ENCODE data around the gene HNRNPA1.
"Not testable (repeated sequence)": the region's sequence is repeated elsewhere in the genome, so short reads cannot be mapped to it uniquely, and the experiment has no call there.

Gene HNRNPA1

DNA sequence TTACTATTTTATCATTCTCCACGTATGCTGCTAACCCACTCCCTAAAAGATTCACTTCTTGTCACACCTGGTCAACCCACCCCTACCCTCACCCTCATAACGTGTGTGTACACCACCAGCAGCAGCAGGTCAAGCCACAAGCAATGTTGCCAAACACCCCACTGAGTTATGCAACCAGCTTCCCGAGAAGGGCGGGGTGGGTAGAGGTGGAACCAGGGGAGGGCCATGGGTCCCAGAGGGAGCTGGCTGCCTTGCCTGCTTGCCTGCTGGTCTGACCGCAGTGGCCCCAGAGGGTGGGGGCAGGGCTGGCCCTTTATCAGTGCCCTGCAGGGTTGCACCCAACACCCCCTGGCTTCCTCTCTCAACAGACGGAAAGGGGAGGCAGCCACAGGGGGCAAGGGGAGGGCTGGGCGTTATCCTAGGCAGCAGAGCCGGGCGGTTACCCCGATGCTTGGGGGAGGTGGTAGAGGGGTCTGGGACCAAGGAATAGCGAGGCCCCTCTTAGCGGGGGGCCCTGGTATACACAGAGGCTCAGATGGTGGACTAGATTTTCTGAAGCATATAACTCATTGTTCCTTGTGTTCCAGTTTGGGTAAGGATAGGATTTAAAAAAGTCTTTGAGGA, 23.8 kb downstream of the HNRNPA1 start:
- Histone ChIP-seq H3K36me3 (no peaks in the 10 kb centered on the region), H3K4me3 (ENCODE audit: low read depth in 1 of 2, low read length in 1 of 2) (peak overlapping the region; percentile 58), H3K4me1 (ENCODE audit: control insufficient read depth in 1 of 2, insufficient read depth in 1 of 2, low read depth in 1 of 2, low read length in 1 of 2) (peaks cover 85 to 89% of the 10 kb centered on the region in 2 experiments), H3K27ac (peak overlapping the region; percentile 93), H3K9me3 (no peaks in the 10 kb centered on the region), H3K27me3 (no peaks in the 10 kb centered on the region)
- TF ChIP-seq, protein P1, sequence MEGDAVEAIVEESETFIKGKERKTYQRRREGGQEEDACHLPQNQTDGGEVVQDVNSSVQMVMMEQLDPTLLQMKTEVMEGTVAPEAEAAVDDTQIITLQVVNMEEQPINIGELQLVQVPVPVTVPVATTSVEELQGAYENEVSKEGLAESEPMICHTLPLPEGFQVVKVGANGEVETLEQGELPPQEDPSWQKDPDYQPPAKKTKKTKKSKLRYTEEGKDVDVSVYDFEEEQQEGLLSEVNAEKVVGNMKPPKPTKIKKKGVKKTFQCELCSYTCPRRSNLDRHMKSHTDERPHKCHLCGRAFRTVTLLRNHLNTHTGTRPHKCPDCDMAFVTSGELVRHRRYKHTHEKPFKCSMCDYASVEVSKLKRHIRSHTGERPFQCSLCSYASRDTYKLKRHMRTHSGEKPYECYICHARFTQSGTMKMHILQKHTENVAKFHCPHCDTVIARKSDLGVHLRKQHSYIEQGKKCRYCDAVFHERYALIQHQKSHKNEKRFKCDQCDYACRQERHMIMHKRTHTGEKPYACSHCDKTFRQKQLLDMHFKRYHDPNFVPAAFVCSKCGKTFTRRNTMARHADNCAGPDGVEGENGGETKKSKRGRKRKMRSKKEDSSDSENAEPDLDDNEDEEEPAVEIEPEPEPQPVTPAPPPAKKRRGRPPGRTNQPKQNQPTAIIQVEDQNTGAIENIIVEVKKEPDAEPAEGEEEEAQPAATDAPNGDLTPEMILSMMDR (IDR thresholded peaks at IDR 0.05) = no peak

DNA sequence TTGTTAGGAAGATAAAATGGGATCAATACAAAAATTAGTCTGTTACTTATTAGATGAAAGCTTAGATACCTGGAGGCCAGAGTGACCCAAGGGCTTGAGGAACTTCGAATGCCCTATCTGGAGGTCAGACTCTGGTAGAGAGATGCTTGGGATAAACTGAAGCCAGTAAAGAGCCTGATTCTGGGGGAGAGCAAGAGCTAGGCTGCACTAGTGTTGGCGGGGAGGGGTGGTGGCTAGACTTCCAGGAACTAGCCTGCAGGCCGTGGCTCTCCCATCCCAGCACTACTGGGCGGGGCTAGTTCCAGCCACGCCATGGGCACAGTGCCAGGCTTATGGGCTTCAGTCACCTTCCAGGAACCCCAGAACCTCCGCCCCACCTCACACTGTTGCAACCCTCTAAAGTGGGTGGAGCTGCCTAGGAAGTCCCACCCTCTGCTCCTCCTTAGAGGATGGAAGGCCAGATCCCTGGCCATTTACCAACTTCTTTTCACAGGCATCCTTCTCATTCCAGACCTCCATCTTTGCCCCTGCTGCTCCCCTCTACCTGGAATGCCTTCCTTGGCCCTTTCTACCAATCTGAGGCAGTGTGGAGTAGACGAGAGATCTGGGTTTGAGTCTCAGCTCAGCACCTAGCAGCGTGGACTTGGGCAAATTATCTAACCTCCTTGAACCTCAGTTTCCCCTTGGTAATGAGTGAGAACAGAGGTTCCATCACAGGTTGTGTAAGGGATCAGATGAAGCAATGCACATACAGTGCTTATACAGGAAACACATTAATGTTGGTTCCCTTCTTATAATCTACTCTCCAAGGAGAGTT, 26.6 kb downstream of the HNRNPA1 start:
- H3K27ac ChIP-seq = peak overlapping the region; percentile 93
- H3K4me3 ChIP-seq (ENCODE audit: low read depth in 1 of 2, low read length in 1 of 2) = peak overlapping the region; percentile 52 to 58

DNA sequence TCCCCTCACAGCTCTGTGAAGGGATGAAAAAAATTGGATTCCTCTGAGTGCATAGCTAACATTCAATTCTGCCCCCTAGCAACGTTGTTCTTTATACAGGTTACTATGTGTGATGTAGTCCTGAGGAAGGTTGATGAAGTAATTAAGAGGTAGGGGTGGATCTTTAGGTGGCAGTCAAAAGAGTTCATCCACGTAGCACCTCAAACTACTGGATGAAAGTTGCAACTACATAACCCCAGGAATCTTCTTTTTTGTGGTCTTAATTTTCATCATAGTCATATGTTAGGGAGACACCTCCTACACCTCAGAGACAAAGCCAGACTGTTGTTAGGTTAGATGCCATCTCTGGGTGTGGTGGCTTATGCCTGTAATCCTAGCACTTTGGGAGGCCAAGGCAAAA, 30.5 kb downstream of the HNRNPA1 start:
- peaks cover 94 to 96% of the 10 kb centered on the region in 2 experiments for H3K4me1 ChIP-seq (ENCODE audit: control insufficient read depth in 1 of 2, insufficient read depth in 1 of 2, low read depth in 1 of 2, low read length in 1 of 2)
- TF ChIP-seq, protein P1 (IDR thresholded peaks at IDR 0.05) = no peak
- peak overlapping the region; percentile 20 for H3K27ac ChIP-seq
- H3K27me3 ChIP-seq = no peaks in the 10 kb centered on the region
- no peaks in the 10 kb centered on the region for H3K9me3 ChIP-seq
- H3K36me3 ChIP-seq = no peaks in the 10 kb centered on the region
- no peak overlapping the region for H3K4me3 ChIP-seq (ENCODE audit: low read depth in 1 of 2, low read length in 1 of 2)

More for the DNA sequence above, 26.6 kb downstream of the HNRNPA1 start:
- Histone ChIP-seq H3K36me3 (no peaks in the 10 kb centered on the region), H3K9me3 (no peaks in the 10 kb centered on the region), H3K27me3 (no peaks in the 10 kb centered on the region), H3K4me1 (ENCODE audit: control insufficient read depth in 1 of 2, insufficient read depth in 1 of 2, low read depth in 1 of 2, low read length in 1 of 2) (peaks cover 95 to 97% of the 10 kb centered on the region in 2 experiments)
- TF ChIP-seq, protein P1 (IDR thresholded peaks at IDR 0.05) = no peak

DNA sequence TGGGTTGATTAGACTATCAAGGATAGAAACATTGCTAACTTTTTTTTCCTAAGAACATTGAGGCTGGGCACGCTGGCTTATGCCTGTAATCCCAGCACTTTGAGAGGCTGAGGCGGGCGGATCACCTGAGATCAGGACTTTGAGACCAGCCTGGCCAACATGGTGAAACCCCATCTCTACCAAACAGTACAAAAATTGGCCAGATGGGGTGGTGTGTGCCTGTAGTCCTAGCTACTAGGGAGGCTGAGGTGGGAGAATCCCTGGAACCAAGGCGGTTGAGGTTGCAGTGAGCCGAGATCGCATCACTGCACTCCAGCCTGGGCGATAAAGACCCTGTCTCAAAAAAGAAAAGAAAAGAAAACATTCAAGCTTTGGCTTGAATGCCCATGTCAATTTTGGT, 31.8 kb downstream of the HNRNPA1 start:
- H3K36me3 ChIP-seq; H3K27me3 ChIP-seq; H3K4me3 ChIP-seq (ENCODE audit: low read depth in 1 of 2, low read length in 1 of 2); H3K9me3 ChIP-seq: not testable (repeated sequence)
- H3K27ac ChIP-seq = peak overlapping the region; percentile 47
- peaks cover 94 to 96% of the 10 kb centered on the region in 2 experiments for H3K4me1 ChIP-seq (ENCODE audit: control insufficient read depth in 1 of 2, insufficient read depth in 1 of 2, low read depth in 1 of 2, low read length in 1 of 2)

DNA sequence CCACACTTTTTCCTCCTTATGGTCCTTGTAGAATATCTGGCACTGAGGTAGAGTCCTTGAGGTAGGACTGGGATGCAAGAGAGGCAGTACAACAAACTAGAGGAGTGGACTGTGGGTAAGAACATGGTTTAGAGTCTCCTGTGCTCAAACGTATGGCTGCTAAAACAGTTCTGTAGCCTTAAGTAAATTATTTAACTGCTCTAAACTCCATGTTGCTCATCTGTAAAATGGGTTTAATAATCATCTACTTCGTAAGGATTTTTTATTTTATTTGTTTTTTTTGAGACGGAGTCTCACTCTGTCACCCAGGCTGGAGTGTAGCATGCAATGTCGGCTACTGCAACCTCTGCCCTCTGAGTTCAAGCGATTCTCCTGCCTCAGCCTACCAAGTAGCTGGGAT, 40.8 kb downstream of the HNRNPA1 start:
- TF ChIP-seq, protein P1 (IDR thresholded peaks at IDR 0.05) = no peak
- Histone ChIP-seq H3K27me3 (no peaks in the 10 kb centered on the region), H3K36me3 (no peaks in the 10 kb centered on the region), H3K4me1 (ENCODE audit: control insufficient read depth in 1 of 2, insufficient read depth in 1 of 2, low read depth in 1 of 2, low read length in 1 of 2) (peaks cover 54% of the 10 kb centered on the region in 2 experiments), H3K9me3 (no peaks in the 10 kb centered on the region), H3K4me3 (ENCODE audit: low read depth in 1 of 2, low read length in 1 of 2) (no peak overlapping the region), H3K27ac (peak overlapping the region; percentile 29)
